Heart left ventricle (tissue), 16 donors: Measurements from ENCODE around the gene FCN1. TPM values are rescaled to one million over a fixed set of nuclear protein-coding genes. Genes with fewer than 3 reads are reported as not detected.
A peak's percentile ranks its signal among the peaks of the same experiment; 100 is the strongest.

Experiments
- ATAC-seq, 4 donors: fragments of 200-7000 bp; cut with Tn5 transposase; one replicate each; pipeline ENCODE4 v1.9.1; 2020 to 2022; ENCODE audit warnings: moderate library complexity in 4 of 4, mild to moderate bottlenecking in 3 of 4, moderate number of reproducible peaks in 1 of 4
- DNase-seq, 5 donors: peaks; one replicate each; pipeline ENCODE4 v3.0.0-alpha.2; 2020
- H3K27ac ChIP-seq, 12 donors: fragments of 200-600 bp; sonication (generic) in 4 of 12; one replicate each; pipeline versions ENCODE4 v1.5.0 to v1.8.0; 2016 to 2022; ENCODE audit warnings: mild to moderate bottlenecking in 2 of 12
- H3K27me3 ChIP-seq, 9 donors: fragments of 200-600 bp; sonication (generic) in 2 of 9; one replicate each; pipeline versions ENCODE4 v1.5.1 to v1.8.0; 2016 to 2022; ENCODE audit warnings: mild to moderate bottlenecking in 3 of 9
- H3K36me3 ChIP-seq, 9 donors: fragments of 200-600 bp; sonication (generic) in 2 of 9; one replicate each; pipeline versions ENCODE4 v1.5.0 to v1.8.0; 2018 to 2022; ENCODE audit warnings: mild to moderate bottlenecking in 2 of 9
- H3K4me1 ChIP-seq, 12 donors: fragments of 200-600 bp; sonication (generic) in 4 of 12; one replicate each; pipeline versions ENCODE4 v1.5.0 to v1.8.0; 2016 to 2022; ENCODE audit warnings: mild to moderate bottlenecking in 3 of 12
- H3K4me3 ChIP-seq, 12 donors: fragments of 200-600 bp; sonication (generic) in 4 of 12; one replicate each; pipeline versions ENCODE4 v1.5.0 to v1.8.0; 2017 to 2022; ENCODE audit warnings: mild to moderate bottlenecking in 9 of 12, moderate library complexity in 4 of 12
- H3K9me3 ChIP-seq, 12 donors: fragments of 200-600 bp; sonication (generic) in 4 of 12; one replicate each; pipeline versions ENCODE4 v1.5.0 to v1.8.0; 2016 to 2022; ENCODE audit warnings: mild to moderate bottlenecking in 1 of 12
- CTCF ChIP-seq, 12 donors: fragments of 200-600 bp; sonication (generic) in 4 of 12; IDR thresholded peaks; one replicate each; pipeline versions ENCODE4 v1.5.0 to v1.8.0; 2018 to 2022; ENCODE audit warnings: antibody characterized with exemption in 12 of 12, mild to moderate bottlenecking in 5 of 12
- POLR2A ChIP-seq, 2 donors: fragments of 450-650 bp; IDR thresholded peaks; one replicate each; pipeline ENCODE4 v1.6.1; 2017; ENCODE audit warnings: antibody characterized with exemption in 2 of 2, mild to moderate bottlenecking in 2 of 2, moderate library complexity in 2 of 2
- WGBS, 4 donors: extraction: QIAGEN DNeasy Blood & Tissue Kit in 2 of 4; methylation state at CpG; one replicate each; pipeline versions ENCODE4 v1.1.5 to v1.1.7; 2013 to 2018; 5-methylcytosine and 5-hydroxymethylcytosine counted together
- intact Hi-C, 10 donors: fragments of 100-400 bp; cut with DNase I; formaldehyde crosslinking; loops; one replicate each; pipeline versions ENCODE4 v1.11.1 to v1.14.2; 2022
- polyA plus RNA-seq, 2 donors: library from polyadenylated mRNA; stranded (reverse); fragments of 200-250 nt; gene quantifications; one replicate each; pipeline ENCODE4 v1.2.3, GENCODE V29; 2013
- total RNA-seq, 9 donors: library from RNA; depleted of rRNA in 2 of 9; stranded (reverse); fragments of >200 nt in 2 of 9; fragmentation: NEBNext Ultra II Directional in 3 of 9; extraction: Animal tissue kit (Norgen Biotek cat#: 25700) in 3 of 9; gene quantifications; one replicate each; pipeline versions ENCODE4 v1.1.0 to v1.2.4, GENCODE V29; 2016 to 2023
- donor health status: ischemic (EF 13 %, LVEDD 7.1; RV severe dilation, severe dysfunction).
- donor health status: healthy with polysubstance abuse.
- donor health status: DM: no; HTN: yes; CAD: no.
- donor health status: DM: no; HTN: no; CAD: no.
- donor health status: ischemic (EF 25% LVEDD 6.9; RV normal size, moderate dysfunction).
- donor health status: ischemic (EF 25% LVEDD 5.7; RV mildly dilated, moderate dysfunction).
- donor health status: healthy.
- donor health status: DM: yes; HTN: yes; CAD: no.
- donor health status: ischemic (EF 35%, LVEDD 5.7; RV mildly dilated, moderate dysfunction).
- donor health status: nonischemic (EF 11% LVEDD 7.7; RV severe dilation, severe dysfunction).
- donor health status: DM: yes; HTN: yes; CAD: no.
- donor health status: PGD.
- donor health status: ischemic (EF 29% LVEDD 5.4; RV normal size, mild dysfunction).
- donor health status: nonischemic (EF 23%, LVEDD 6.1; RV moderate dilation, normal function).

Gene FCN1
- total and polyA plus RNA-seq, 11 donors: 0.81 to 87.5 (median 1.6) TPM

DNA sequence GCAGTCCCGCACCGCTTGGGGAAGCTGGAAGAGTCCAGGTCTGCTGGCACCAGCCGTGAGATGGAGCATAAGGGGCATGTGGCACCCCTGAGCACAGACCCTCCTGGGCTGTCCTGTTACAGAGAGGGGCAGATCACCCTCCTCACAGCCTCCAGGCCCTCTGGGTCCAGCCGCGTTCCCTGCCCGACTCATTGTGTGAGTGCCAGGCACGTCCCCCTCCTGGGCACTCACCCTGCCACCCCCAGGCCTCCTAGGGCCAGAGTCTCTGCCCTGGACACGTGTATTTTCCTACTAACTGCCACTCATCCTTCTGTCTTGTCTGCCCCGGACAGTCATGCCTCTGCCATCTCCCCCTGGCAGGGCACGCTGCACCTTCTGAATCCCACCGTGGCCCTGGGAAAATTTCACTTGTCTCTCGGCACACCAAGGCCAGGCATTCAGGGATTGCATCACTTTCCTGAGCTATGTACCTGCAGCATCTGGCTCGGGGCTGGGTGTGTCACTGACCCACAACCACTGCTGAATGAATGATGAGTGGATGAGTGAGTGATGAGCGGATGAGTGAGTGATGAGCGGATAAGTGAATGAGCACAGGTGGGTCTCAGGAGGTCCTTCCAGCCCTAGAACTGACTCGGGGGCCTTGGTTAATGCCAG, 21.5 kb upstream of the FCN1 start:
- TF ChIP-seq CTCF (IDR thresholded peaks at IDR 0.05) (no peak), POLR2A (IDR thresholded peaks at IDR 0.05) (no peak)
- H3K4me3 ChIP-seq: no peak overlapping the region
- peaks cover 0 to 53% (median 13%) of the 10 kb centered on the region in 9 donors for H3K27me3 ChIP-seq
- no peaks in the 10 kb centered on the region for H3K36me3 ChIP-seq
- H3K9me3 ChIP-seq: no peaks in the 10 kb centered on the region
- 85 to 94% (median 91%) methylated on average over 12 to 16 of the region's 16 CpGs for WGBS, 4 donors
- no peak overlapping the region for H3K27ac ChIP-seq
- DNase-seq (no peak), ATAC-seq (no peak)
- H3K4me1 ChIP-seq: peaks cover 0 to 43% (median 15%) of the 10 kb centered on the region in 12 donors
- intact Hi-C loops: no loop called here

- no peak overlapping the region for H3K4me3 ChIP-seq
- H3K27me3 ChIP-seq: peaks cover 0 to 46% (median 6%) of the 10 kb centered on the region in 9 donors
- intact Hi-C loops: no loop called here
- H3K36me3 ChIP-seq: no peaks in the 10 kb centered on the region
- WGBS, 4 donors: 77 to 84% (median 80%) methylated on average over 15 to 21 of the region's 21 CpGs
- H3K27ac ChIP-seq: no peak overlapping the region
- TF ChIP-seq POLR2A (IDR thresholded peaks at IDR 0.05): no peak
- TF ChIP-seq CTCF (IDR thresholded peaks at IDR 0.05): no peak
- no peak for ATAC-seq
- H3K4me1 ChIP-seq: peaks cover 0 to 47% (median 8%) of the 10 kb centered on the region in 12 donors
- H3K9me3 ChIP-seq: no peaks in the 10 kb centered on the region
- no peak for DNase-seq
Observed at GRCh38 chr9:134938346-134939079, 20.8 kb upstream of the FCN1 start.

DNA sequence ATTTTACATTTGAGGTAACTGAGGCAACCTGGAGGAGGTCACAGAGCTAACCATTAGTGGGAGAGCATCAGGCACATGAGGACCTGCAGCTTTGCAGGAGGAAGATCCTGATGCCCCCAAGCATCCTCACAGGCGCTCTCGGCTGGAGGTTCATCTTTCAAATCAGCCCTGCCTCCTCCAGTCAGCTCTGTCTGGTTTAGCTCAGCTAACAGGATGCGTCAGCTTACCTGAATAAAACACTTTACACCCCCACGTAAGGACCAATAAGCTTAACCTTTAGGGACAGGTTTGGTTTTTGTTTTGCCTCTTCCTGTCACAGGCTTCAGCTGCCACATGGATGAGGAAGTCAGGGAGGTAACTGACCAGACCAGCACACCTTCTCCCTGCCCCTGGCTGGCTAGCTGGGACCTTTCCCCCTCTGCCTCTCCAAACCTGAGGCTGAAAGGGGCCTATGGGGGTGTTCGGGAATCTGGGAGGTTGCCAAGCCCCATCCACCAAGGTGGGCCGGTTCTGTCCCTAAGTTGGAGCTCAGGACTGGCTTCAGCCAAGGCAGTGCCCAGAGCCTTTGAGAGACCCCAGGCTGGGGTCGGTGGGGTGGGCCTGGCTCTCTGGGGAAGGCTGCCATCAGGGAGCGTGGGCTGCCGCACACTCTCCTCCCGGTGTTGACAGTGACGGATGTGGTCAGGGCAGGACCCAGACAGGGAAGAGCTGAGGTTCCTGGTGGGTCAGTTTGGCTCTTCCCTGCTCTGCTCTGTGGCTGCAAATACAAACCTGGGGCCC, 20.0 kb upstream of the FCN1 start:
- ATAC-seq (no peak), DNase-seq (no peak)
- Histone ChIP-seq H3K27ac (no peak overlapping the region), H3K4me1 (peaks cover 0 to 55% (median 5%) of the 10 kb centered on the region in 12 donors), H3K27me3 (peaks cover 0 to 39% (median 7%) of the 10 kb centered on the region in 9 donors), H3K4me3 (no peak overlapping the region), H3K9me3 (no peaks in the 10 kb centered on the region), H3K36me3 (no peaks in the 10 kb centered on the region)
- intact Hi-C loops: no loop called here
- no peak for TF ChIP-seq POLR2A (IDR thresholded peaks at IDR 0.05)
- 68 to 75% (median 71%) methylated on average over 4 to 11 of the region's 11 CpGs for WGBS, 4 donors

DNA sequence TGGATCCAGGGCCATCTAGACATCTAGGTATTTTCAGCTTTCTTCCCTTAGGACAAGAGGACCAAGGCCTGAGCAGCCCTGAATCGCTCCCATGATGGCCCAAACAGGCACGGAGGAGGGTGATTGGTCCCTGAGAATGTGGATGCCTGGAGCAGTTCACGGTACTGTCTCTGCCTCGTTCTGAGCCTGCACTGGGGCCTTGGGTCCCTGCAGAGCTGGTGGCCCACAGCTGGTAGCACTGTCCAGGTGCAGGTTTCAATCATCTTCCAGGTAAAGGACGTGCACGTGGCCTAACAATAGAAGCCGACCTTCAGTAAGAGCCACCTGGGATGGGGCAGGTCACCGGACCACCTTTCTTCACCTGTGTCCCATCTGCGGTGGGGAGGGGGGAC, 19.4 kb upstream of the FCN1 start:
- Histone ChIP-seq H3K36me3 (no peaks in the 10 kb centered on the region), H3K4me3 (no peak overlapping the region), H3K9me3 (no peaks in the 10 kb centered on the region), H3K27me3 (peaks cover 0 to 33% (median 4%) of the 10 kb centered on the region in 9 donors), H3K27ac (no peak overlapping the region), H3K4me1 (peaks cover 0 to 59% (median under 1%) of the 10 kb centered on the region in 12 donors)
- DNase-seq (no peak), ATAC-seq (peak in 1 of 4 donors; percentile 21)
- intact Hi-C loops: no loop called here
- WGBS, 4 donors: 72 to 82% (median 78%) methylated on average over 7 to 9 of the region's 9 CpGs
- TF ChIP-seq POLR2A (IDR thresholded peaks at IDR 0.05) (no peak), CTCF (IDR thresholded peaks at IDR 0.05) (no peak)
